Measurements from ENCODE around the gene BBX.
A peak's percentile ranks its signal among the peaks of the same experiment; 100 is the strongest.

Gene BBX

DNA sequence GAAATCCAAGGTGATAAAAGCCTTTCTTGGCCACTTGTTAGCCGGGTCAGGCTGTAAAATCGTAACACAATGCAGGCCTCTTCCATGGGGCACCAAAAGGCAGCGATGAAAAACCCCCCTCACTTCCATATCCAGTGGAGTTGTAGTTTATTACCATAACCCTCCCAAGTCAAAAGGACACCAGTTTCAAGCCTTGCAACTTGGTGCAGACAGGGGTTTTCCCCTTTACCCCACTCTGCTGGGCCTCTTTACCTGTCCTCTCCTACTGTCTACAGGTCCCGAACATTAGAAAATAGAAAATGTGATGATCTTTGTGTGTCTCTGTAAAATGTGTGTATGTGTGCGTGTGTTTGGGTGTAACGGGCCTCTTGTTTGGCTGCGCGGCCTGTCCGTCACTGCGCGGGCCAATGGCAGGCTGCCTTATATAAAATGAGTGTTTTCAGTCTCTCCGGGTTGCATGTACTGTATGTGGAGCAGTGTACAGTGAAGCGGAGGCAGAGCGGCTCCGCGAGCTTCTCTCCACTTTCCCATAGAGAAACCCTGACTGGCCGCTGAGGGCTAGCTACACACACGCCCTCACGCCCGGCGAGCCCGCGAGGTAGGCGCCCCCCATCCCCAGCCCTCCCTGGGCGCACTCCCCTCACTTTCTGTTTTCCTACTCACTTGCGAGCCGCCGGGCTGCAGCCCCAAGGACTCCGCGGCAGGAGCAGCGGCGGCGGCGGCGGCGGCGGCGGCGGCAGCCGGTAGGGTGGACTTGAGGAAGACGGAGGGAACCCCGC is at the start of gene BBX:
BBX (plus strand) TSS at position 453 of the 779 bp plus-strand sequence. CDS start 187,499 bp downstream, outside the sequence.
- Histone ChIP-seq H3K4me3 (ENCODE audit: low read depth, low read length) (peak within 1 kb of the TSS; percentile 86), H3K27me3 (ENCODE audit: control insufficient read depth, insufficient read depth, low read length) (peaks cover 7% of the 10 kb centered on the region), H3K4me1 (ENCODE audit: control insufficient read depth, insufficient read depth, low read length) (peaks cover 10% of the 10 kb centered on the region), H3K9me3 (ENCODE audit: control insufficient read depth, insufficient read depth, low read length) (no peaks in the 10 kb centered on the region), H3K9ac (ENCODE audit: low read depth, low read length) (peak within 1 kb of the TSS; percentile 83), H3K36me3 (ENCODE audit: control insufficient read depth, insufficient read depth, low read length) (peaks cover 13% of the 10 kb centered on the region), H3K27ac (ENCODE audit: low read depth, low read length) (peak within 1 kb of the TSS; percentile 85)

- no peaks in the 10 kb centered on the region for H3K9me3 ChIP-seq (ENCODE audit: control insufficient read depth, insufficient read depth, low read length)
- no peaks in the 10 kb centered on the region for H3K27me3 ChIP-seq (ENCODE audit: control insufficient read depth, insufficient read depth, low read length)
- no peak overlapping the region for H3K9ac ChIP-seq (ENCODE audit: low read depth, low read length)
- H3K36me3 ChIP-seq (ENCODE audit: control insufficient read depth, insufficient read depth, low read length), result no peaks in the 10 kb centered on the region
- no peak overlapping the region for H3K4me3 ChIP-seq (ENCODE audit: low read depth, low read length)
- H3K27ac ChIP-seq (ENCODE audit: low read depth, low read length), result no peak overlapping the region
- peaks cover 15% of the 10 kb centered on the region for H3K4me1 ChIP-seq (ENCODE audit: control insufficient read depth, insufficient read depth, low read length)
Measured at GRCh38 chr3:107476462-107476861, 46.3 kb upstream of the BBX start.

GRCh38 chr3:107487490-107487889 is 35.3 kb upstream of the BBX start:
- no peaks in the 10 kb centered on the region for H3K4me1 ChIP-seq (ENCODE audit: control insufficient read depth, insufficient read depth, low read length)
- H3K9me3 ChIP-seq (ENCODE audit: control insufficient read depth, insufficient read depth, low read length), result no peaks in the 10 kb centered on the region
- H3K36me3 ChIP-seq (ENCODE audit: control insufficient read depth, insufficient read depth, low read length), result no peaks in the 10 kb centered on the region
- no peaks in the 10 kb centered on the region for H3K27me3 ChIP-seq (ENCODE audit: control insufficient read depth, insufficient read depth, low read length)
- no peak overlapping the region for H3K9ac ChIP-seq (ENCODE audit: low read depth, low read length)
- H3K27ac ChIP-seq (ENCODE audit: low read depth, low read length), result no peak overlapping the region
- no peak overlapping the region for H3K4me3 ChIP-seq (ENCODE audit: low read depth, low read length)

- Histone ChIP-seq H3K36me3 (ENCODE audit: control insufficient read depth, insufficient read depth, low read length) (no peaks in the 10 kb centered on the region), H3K27ac (ENCODE audit: low read depth, low read length) (no peak overlapping the region), H3K9ac (ENCODE audit: low read depth, low read length) (no peak overlapping the region), H3K27me3 (ENCODE audit: control insufficient read depth, insufficient read depth, low read length) (no peaks in the 10 kb centered on the region), H3K9me3 (ENCODE audit: control insufficient read depth, insufficient read depth, low read length) (no peaks in the 10 kb centered on the region), H3K4me1 (ENCODE audit: control insufficient read depth, insufficient read depth, low read length) (no peaks in the 10 kb centered on the region), H3K4me3 (ENCODE audit: low read depth, low read length) (no peak overlapping the region)
Measured at GRCh38 chr3:107488942-107489341, 33.8 kb upstream of the BBX start.

GRCh38 chr3:107493134-107493533 is 29.6 kb upstream of the BBX start:
- Histone ChIP-seq H3K27me3 (ENCODE audit: control insufficient read depth, insufficient read depth, low read length) (no peaks in the 10 kb centered on the region), H3K9ac (ENCODE audit: low read depth, low read length) (no peak overlapping the region), H3K4me3 (ENCODE audit: low read depth, low read length) (no peak overlapping the region), H3K9me3 (ENCODE audit: control insufficient read depth, insufficient read depth, low read length) (no peaks in the 10 kb centered on the region), H3K27ac (ENCODE audit: low read depth, low read length) (no peak overlapping the region), H3K36me3 (ENCODE audit: control insufficient read depth, insufficient read depth, low read length) (no peaks in the 10 kb centered on the region), H3K4me1 (ENCODE audit: control insufficient read depth, insufficient read depth, low read length) (no peaks in the 10 kb centered on the region)

DNA sequence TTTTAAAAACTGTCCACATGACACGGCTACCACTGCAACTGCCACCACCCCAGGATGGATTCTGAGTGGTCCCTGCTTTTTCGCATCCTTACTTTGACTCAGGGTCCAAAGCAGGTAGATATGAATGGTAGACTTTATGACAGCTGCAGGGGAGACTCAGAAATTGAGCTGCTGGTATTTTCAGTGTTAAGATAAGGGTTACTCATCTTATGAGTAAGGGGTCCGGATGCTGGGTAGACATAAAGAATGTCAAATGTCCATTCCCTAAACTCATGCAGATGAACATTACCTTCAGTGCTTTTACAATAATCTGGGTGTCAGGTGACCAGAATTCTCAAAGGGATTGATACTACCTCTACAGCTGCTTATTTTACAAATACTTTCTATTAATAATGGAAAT is 25.9 kb upstream of the BBX start:
- H3K27ac ChIP-seq (ENCODE audit: low read depth, low read length), result no peak overlapping the region
- no peaks in the 10 kb centered on the region for H3K27me3 ChIP-seq (ENCODE audit: control insufficient read depth, insufficient read depth, low read length)
- no peak overlapping the region for H3K4me3 ChIP-seq (ENCODE audit: low read depth, low read length)
- H3K36me3 ChIP-seq (ENCODE audit: control insufficient read depth, insufficient read depth, low read length), result no peaks in the 10 kb centered on the region
- no peak overlapping the region for H3K9ac ChIP-seq (ENCODE audit: low read depth, low read length)
- no peaks in the 10 kb centered on the region for H3K4me1 ChIP-seq (ENCODE audit: control insufficient read depth, insufficient read depth, low read length)
- no peaks in the 10 kb centered on the region for H3K9me3 ChIP-seq (ENCODE audit: control insufficient read depth, insufficient read depth, low read length)

DNA sequence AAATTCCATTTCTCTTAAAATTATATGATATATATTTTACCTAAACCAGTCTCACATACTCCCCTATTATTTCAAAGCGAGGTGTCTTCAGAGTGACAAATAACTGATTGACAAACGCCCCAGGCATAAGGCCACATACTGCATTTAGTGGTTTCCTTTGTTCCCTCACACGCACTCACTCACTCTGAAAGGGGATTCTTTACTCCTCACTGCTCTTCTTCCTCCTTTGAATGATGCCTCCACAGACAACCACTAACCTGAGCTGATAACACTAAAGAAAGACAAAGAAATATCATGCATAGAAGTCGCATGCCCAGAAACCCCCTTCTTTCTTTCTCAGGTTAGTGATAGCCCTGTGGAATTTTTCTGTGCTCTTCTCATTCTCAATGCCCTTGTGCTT is 24.1 kb upstream of the BBX start:
- Histone ChIP-seq H3K36me3 (ENCODE audit: control insufficient read depth, insufficient read depth, low read length) (no peaks in the 10 kb centered on the region), H3K27ac (ENCODE audit: low read depth, low read length) (no peak overlapping the region), H3K4me3 (ENCODE audit: low read depth, low read length) (no peak overlapping the region), H3K9me3 (ENCODE audit: control insufficient read depth, insufficient read depth, low read length) (no peaks in the 10 kb centered on the region), H3K27me3 (ENCODE audit: control insufficient read depth, insufficient read depth, low read length) (no peaks in the 10 kb centered on the region), H3K9ac (ENCODE audit: low read depth, low read length) (no peak overlapping the region), H3K4me1 (ENCODE audit: control insufficient read depth, insufficient read depth, low read length) (no peaks in the 10 kb centered on the region)

DNA sequence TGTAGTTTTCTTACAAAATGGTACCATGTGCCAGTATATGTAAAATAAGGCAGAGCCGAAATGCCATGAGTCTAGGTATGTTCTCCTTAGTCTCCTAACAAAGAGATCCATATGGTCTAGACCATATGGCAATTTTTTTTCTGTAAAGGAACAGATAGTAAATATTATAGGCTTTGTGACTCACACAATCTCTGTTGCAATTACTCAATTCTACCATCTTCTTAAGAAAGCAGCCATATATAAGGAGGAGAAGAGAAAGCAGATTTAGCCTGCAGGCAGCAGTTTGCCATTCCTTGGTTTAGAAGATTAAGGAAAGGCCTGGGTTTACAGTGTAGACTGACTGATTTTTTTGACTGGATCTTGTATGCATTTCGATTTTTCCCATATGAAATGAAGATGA is 16.3 kb upstream of the BBX start:
- Histone ChIP-seq H3K4me1 (ENCODE audit: control insufficient read depth, insufficient read depth, low read length) (no peaks in the 10 kb centered on the region), H3K36me3 (ENCODE audit: control insufficient read depth, insufficient read depth, low read length) (no peaks in the 10 kb centered on the region)

GRCh38 chr3:107508331-107508730 is 14.4 kb upstream of the BBX start:
- Histone ChIP-seq H3K4me3 (ENCODE audit: low read depth, low read length) (no peak overlapping the region), H3K27me3 (ENCODE audit: control insufficient read depth, insufficient read depth, low read length) (no peaks in the 10 kb centered on the region), H3K27ac (ENCODE audit: low read depth, low read length) (no peak overlapping the region), H3K36me3 (ENCODE audit: control insufficient read depth, insufficient read depth, low read length) (no peaks in the 10 kb centered on the region), H3K4me1 (ENCODE audit: control insufficient read depth, insufficient read depth, low read length) (no peaks in the 10 kb centered on the region), H3K9me3 (ENCODE audit: control insufficient read depth, insufficient read depth, low read length) (no peaks in the 10 kb centered on the region), H3K9ac (ENCODE audit: low read depth, low read length) (no peak overlapping the region)

More for the DNA sequence above, 16.3 kb upstream of the BBX start:
- H3K27me3 ChIP-seq (ENCODE audit: control insufficient read depth, insufficient read depth, low read length), result no peaks in the 10 kb centered on the region
- H3K9ac ChIP-seq (ENCODE audit: low read depth, low read length), result no peak overlapping the region
- H3K4me3 ChIP-seq (ENCODE audit: low read depth, low read length), result no peak overlapping the region
- no peaks in the 10 kb centered on the region for H3K9me3 ChIP-seq (ENCODE audit: control insufficient read depth, insufficient read depth, low read length)
- no peak overlapping the region for H3K27ac ChIP-seq (ENCODE audit: low read depth, low read length)

GRCh38 chr3:107512108-107512507 is 10.7 kb upstream of the BBX start:
- H3K27me3 ChIP-seq (ENCODE audit: control insufficient read depth, insufficient read depth, low read length), result no peaks in the 10 kb centered on the region
- H3K4me1 ChIP-seq (ENCODE audit: control insufficient read depth, insufficient read depth, low read length), result no peaks in the 10 kb centered on the region
- H3K4me3 ChIP-seq (ENCODE audit: low read depth, low read length), result no peak overlapping the region
- no peak overlapping the region for H3K27ac ChIP-seq (ENCODE audit: low read depth, low read length)
- H3K9me3 ChIP-seq (ENCODE audit: control insufficient read depth, insufficient read depth, low read length), result no peaks in the 10 kb centered on the region
- no peaks in the 10 kb centered on the region for H3K36me3 ChIP-seq (ENCODE audit: control insufficient read depth, insufficient read depth, low read length)
- H3K9ac ChIP-seq (ENCODE audit: low read depth, low read length), result no peak overlapping the region

- Histone ChIP-seq H3K27me3 (ENCODE audit: control insufficient read depth, insufficient read depth, low read length) (no peaks in the 10 kb centered on the region), H3K4me3 (ENCODE audit: low read depth, low read length) (no peak overlapping the region), H3K27ac (ENCODE audit: low read depth, low read length) (no peak overlapping the region)
Measured at GRCh38 chr3:107514453-107514852, 8.3 kb upstream of the BBX start.

More at GRCh38 chr3:107514453-107514852, 8.3 kb upstream of the BBX start:
- Histone ChIP-seq H3K9me3 (ENCODE audit: control insufficient read depth, insufficient read depth, low read length) (no peaks in the 10 kb centered on the region), H3K9ac (ENCODE audit: low read depth, low read length) (no peak overlapping the region), H3K36me3 (ENCODE audit: control insufficient read depth, insufficient read depth, low read length) (no peaks in the 10 kb centered on the region), H3K4me1 (ENCODE audit: control insufficient read depth, insufficient read depth, low read length) (no peaks in the 10 kb centered on the region)

Measured in HUES48 (cell line).